HCT116 (cell line): ENCODE results near the gene DHX32. TPM values are rescaled to one million over a fixed set of nuclear protein-coding genes. Genes with fewer than 3 reads are reported as not detected.

ENCODE experiments used
- ATAC-seq: fragments of 200-7000 bp; cut with Tn5 transposase; 2 replicates; pipeline ENCODE4 v1.9.1; 2020; ENCODE audit warnings: mild to moderate bottlenecking, moderate library complexity
- BruUV-seq: library from RNA; stranded (reverse); fragments of 400-500 nt; replicated peaks from 2 replicates; lab custom pipeline; 2021; lab: Mats Ljungman, UMichigan
- CTCF ChIA-PET: fragments of 300-600 bp; sonication (Branson Sonifier 250); formaldehyde crosslinking; loops from one replicate; lab custom pipeline; 2021; ENCODE audit warnings: antibody characterized with exemption; lab: Charles Lee
- POLR2A ChIA-PET: fragments of 300-600, 350-600 bp; sonication (Branson Sonifier 250); formaldehyde crosslinking; loops from one replicate; lab custom pipeline; 2021; ENCODE audit warnings: antibody characterized with exemption; lab: Charles Lee
- RAD21 ChIA-PET, 2 experiments: fragments of 300-600 bp; sonication (Branson Sonifier 250); formaldehyde crosslinking; loops; one replicate each; lab custom pipeline; 2023; ENCODE audit warnings: low total read pairs in 2 of 2; ENCODE audit not compliant: uncharacterized antibody in 2 of 2, unreplicated experiment in 2 of 2, low non-redundant PET in 1 of 2; lab: Charles Lee
- DNase-seq: peaks from one replicate; pipeline ENCODE4 v3.0.0-alpha.2; 2010; ENCODE audit warnings: low read depth, low spot score
- H2AFZ ChIP-seq: fragments of 200-600 bp; shearing (Covaris generic), sonication (generic); 2 replicates; pipeline ENCODE4 v1.6.1; 2017; ENCODE audit warnings: low read depth, mixed run types, mixed read lengths, antibody characterized with exemption, low read length; ENCODE audit not compliant: poor library complexity, severe bottlenecking
- H3K27ac ChIP-seq: 2 replicates; pipeline ENCODE4 v1.5.1; 2012; ENCODE audit warnings: low read depth, low read length
- H3K27me3 ChIP-seq: fragments of 200-600 bp; sonication (generic); 2 replicates; pipeline ENCODE4 v1.6.1; 2016; ENCODE audit warnings: mixed run types, low read length, mixed read lengths; ENCODE audit not compliant: insufficient read depth
- H3K36me3 ChIP-seq, 2 experiments: fragments of 200-500 bp in 1 of 2; fragments of 200-600 bp in 1 of 2; sonication (Bioruptor generic) in 1 of 2; sonication (generic) in 1 of 2; 2 replicates each; pipeline versions ENCODE4 v1.5.1 to v1.6.1; 2014 to 2016; ENCODE audit warnings: low read length in 2 of 2, inconsistent platforms in 1 of 2, mixed read lengths in 1 of 2, mixed run types in 1 of 2; ENCODE audit not compliant: insufficient read depth in 2 of 2, control insufficient read depth in 1 of 2
- H3K4me1 ChIP-seq, 2 experiments: fragments of 200-600 bp in 1 of 2; sonication (generic) in 1 of 2; 2 replicates each; pipeline versions ENCODE4 v1.5.1 to v1.6.1; 2012 to 2017; ENCODE audit warnings: low read length in 2 of 2, inconsistent platforms in 1 of 2, mild to moderate bottlenecking in 1 of 2, mixed read lengths in 1 of 2, mixed run types in 1 of 2, moderate library complexity in 1 of 2; ENCODE audit not compliant: insufficient read depth in 2 of 2, control insufficient read depth in 1 of 2
- H3K4me2 ChIP-seq: fragments of 200-600 bp; sonication (generic); 2 replicates; pipeline ENCODE4 v1.6.1; 2017; ENCODE audit warnings: mixed run types, low read length, mixed read lengths
- H3K4me3 ChIP-seq, 2 experiments: fragments of 200-600 bp in 1 of 2; sonication (generic) in 1 of 2; replicated peaks in 1 of 2; 2 replicates each; pipeline ENCODE4 v1.5.1; 2011 to 2016; ENCODE audit warnings: low read length in 2 of 2, control low read depth in 1 of 2, low read depth in 1 of 2, mild to moderate bottlenecking in 1 of 2, mixed read lengths in 1 of 2, mixed run types in 1 of 2
- H3K79me2 ChIP-seq: fragments of 200-600 bp; sonication (generic); 2 replicates; pipeline ENCODE4 v1.6.1; 2017; ENCODE audit warnings: mild to moderate bottlenecking, mixed run types, low read length, moderate library complexity, mixed read lengths; ENCODE audit not compliant: insufficient read depth
- H3K9ac ChIP-seq: fragments of 200-600 bp; sonication (generic); 2 replicates; pipeline ENCODE4 v1.6.1; 2016; ENCODE audit warnings: low read length, mixed read lengths
- H3K9me2 ChIP-seq: fragments of 200-600 bp; sonication (generic), shearing (Covaris generic); 2 replicates; pipeline ENCODE4 v1.6.1; 2017; ENCODE audit warnings: mixed run types, mild to moderate bottlenecking, moderate library complexity; ENCODE audit not compliant: insufficient read depth
- H3K9me3 ChIP-seq, 2 experiments: fragments of 200-500 bp in 1 of 2; fragments of 200-600 bp in 1 of 2; sonication (Bioruptor generic) in 1 of 2; sonication (generic) in 1 of 2; 2 replicates each; pipeline ENCODE4 v1.6.1; 2014 to 2017; ENCODE audit warnings: low read length in 2 of 2, mixed read lengths in 2 of 2, inconsistent platforms in 1 of 2, low read depth in 1 of 2, mild to moderate bottlenecking in 1 of 2, mixed run types in 1 of 2, moderate library complexity in 1 of 2; ENCODE audit not compliant: control insufficient read depth in 1 of 2, insufficient read depth in 1 of 2
- H4K20me1 ChIP-seq: fragments of 200-600 bp; sonication (generic), shearing (Covaris generic); 2 replicates; pipeline ENCODE4 v1.6.1; 2017; ENCODE audit warnings: mixed run types, mild to moderate bottlenecking, moderate library complexity; ENCODE audit not compliant: insufficient read depth
- CBX3 ChIP-seq: IDR thresholded peaks from 2 replicates; pipeline ENCODE4 v1.6.1; 2012; ENCODE audit warnings: low read depth
- CEBPB ChIP-seq: IDR thresholded peaks from 2 replicates; pipeline ENCODE4 v1.6.1; 2012; ENCODE audit warnings: low read depth
- CTCF ChIP-seq, 3 experiments: fragments of 200-600 bp in 1 of 3; sonication (generic) in 1 of 3; IDR thresholded peaks in 2 of 3; conservative IDR thresholded peaks in 1 of 3; 2 replicates each; pipeline ENCODE4 v1.5.1; 2012 to 2017; ENCODE audit warnings: low read depth in 2 of 3, low read length in 2 of 3, antibody characterized with exemption in 1 of 3, borderline replicate concordance in 1 of 3, control low read depth in 1 of 3, mild to moderate bottlenecking in 1 of 3, mixed read lengths in 1 of 3, mixed run types in 1 of 3, moderate library complexity in 1 of 3; ENCODE audit not compliant: insufficient read depth in 1 of 3
- EZH2 ChIP-seq: fragments of 200-600 bp; sonication (generic); IDR thresholded peaks from 2 replicates; pipeline ENCODE4 v1.6.1; 2017; ENCODE audit warnings: antibody characterized with exemption, mixed run types
- EZH2phosphoT487 ChIP-seq: fragments of 200-600 bp; IDR thresholded peaks from 2 replicates; pipeline ENCODE4 v1.6.1; 2018; ENCODE audit warnings: antibody characterized with exemption, borderline replicate concordance
- FOSL1 ChIP-seq: IDR thresholded peaks from 2 replicates; pipeline ENCODE4 v1.6.1; 2012; ENCODE audit warnings: low read depth
- JUND ChIP-seq: IDR thresholded peaks from 2 replicates; pipeline ENCODE4 v1.6.1; 2012
- MAX ChIP-seq: IDR thresholded peaks from 2 replicates; pipeline ENCODE4 v1.6.1; 2012
- POLR2A ChIP-seq: IDR thresholded peaks from 2 replicates; pipeline ENCODE4 v1.7.0; 2011; ENCODE audit warnings: borderline replicate concordance; ENCODE audit not compliant: insufficient read depth, insufficient read length; ENCODE audit errors: extremely low read depth
- POLR2AphosphoS5 ChIP-seq: IDR thresholded peaks from 2 replicates; pipeline ENCODE4 v1.6.1; 2011; ENCODE audit warnings: mild to moderate bottlenecking, low read depth, low read length, moderate library complexity
- REST ChIP-seq: IDR thresholded peaks from 2 replicates; pipeline ENCODE4 v1.6.1; 2012; ENCODE audit warnings: low read depth
- SIN3A ChIP-seq: IDR thresholded peaks from 2 replicates; pipeline ENCODE4 v1.6.1; 2012; ENCODE audit warnings: low read depth
- SP1 ChIP-seq: IDR thresholded peaks from 2 replicates; pipeline ENCODE4 v1.6.1; 2012; ENCODE audit warnings: low read depth
- SRF ChIP-seq: IDR thresholded peaks from 2 replicates; pipeline ENCODE4 v1.6.1; 2012; ENCODE audit warnings: low read depth
- TCF7L2 ChIP-seq: IDR thresholded peaks from 2 replicates; pipeline ENCODE4 v1.7.0; 2011; ENCODE audit warnings: borderline replicate concordance, inconsistent platforms; ENCODE audit not compliant: insufficient read depth, insufficient read length; ENCODE audit errors: extremely low read depth
- YY1 ChIP-seq: IDR thresholded peaks from 2 replicates; pipeline ENCODE4 v1.6.1; 2011; ENCODE audit warnings: low read length, low read depth, moderate library complexity, mild to moderate bottlenecking; ENCODE audit not compliant: insufficient replicate concordance; ENCODE audit errors: extremely low read depth
- ZBTB33 ChIP-seq: IDR thresholded peaks from 2 replicates; pipeline ENCODE4 v1.6.1; 2011; ENCODE audit warnings: mild to moderate bottlenecking, low read length, moderate library complexity; ENCODE audit not compliant: insufficient replicate concordance; ENCODE audit errors: extremely low read depth
- ZFX ChIP-seq: fragments of 450-650 bp; IDR thresholded peaks from 2 replicates; pipeline ENCODE4 v1.6.1; 2017
- intact Hi-C: fragments of 100-400 bp; cut with micrococcal nuclease; formaldehyde crosslinking; loops from 2 replicates; pipeline ENCODE4 v1.10.0; 2022
- total RNA-seq: library from RNA; stranded (reverse); gene quantifications from one replicate; pipeline ENCODE4 v1.2.1, GENCODE V29; 2021; ENCODE audit not compliant: unreplicated experiment

Gene DHX32
- total RNA-seq, 1 experiment from 2014 or later: 50.9 TPM

- H3K9me2 ChIP-seq: no peaks in the 10 kb centered on the region
- ChIA-PET RAD21 (no interaction called here), CTCF (no interaction called here), POLR2A (no interaction called here)
- no peaks in the 10 kb centered on the region for H3K79me2 ChIP-seq
- no peaks in the 10 kb centered on the region for H3K4me1 ChIP-seq
- intact Hi-C loops: no loop called here
- H3K9me3 ChIP-seq: no peaks in the 10 kb centered on the region
- no peak overlapping the region for H3K4me3 ChIP-seq
- no peaks in the 10 kb centered on the region for H4K20me1 ChIP-seq
- no peak overlapping the region for H3K9ac ChIP-seq
- no peak overlapping the region for H3K4me2 ChIP-seq
- H3K36me3 ChIP-seq: peaks cover 0 to 6% of the 10 kb centered on the region in 2 experiments; a peak in 2 of 4 replicates
- no peaks in the 10 kb centered on the region for H3K27me3 ChIP-seq
- no peak overlapping the region for H2AFZ ChIP-seq
- no TSS peak for BruUV-seq
- ATAC-seq: no peak
- TF ChIP-seq FOSL1 (no peak), YY1 (no peak), SP1 (no peak), POLR2AphosphoS5 (no peak), SRF (no peak), CTCF (IDR thresholded peaks at IDR 0.05 in 2 of 3, conservative IDR thresholded peaks at IDR 0.05 in 1 of 3; ENCODE audit: borderline replicate concordance in 1 of 3, insufficient read depth in 1 of 3, low read depth in 2 of 3, low read length in 2 of 3) (no peak), POLR2A (no peak), EZH2phosphoT487 (no peak), EZH2 (no peak), ZFX (no peak), ZBTB33 (no peak), CEBPB (no peak), REST (no peak), CBX3 (no peak), JUND (no peak), TCF7L2 (no peak), SIN3A (no peak), MAX (no peak)
- TF ChIP-seq, all 23 proteins: peak for 0
- no peak for DNase-seq
- H3K27ac ChIP-seq: no peak overlapping the region
These were observed 78.4 kb downstream of the DHX32 start for GRCh38 chr10:125802739-125803138.
